ENCODE data around the gene PPP3R2.

DNA sequence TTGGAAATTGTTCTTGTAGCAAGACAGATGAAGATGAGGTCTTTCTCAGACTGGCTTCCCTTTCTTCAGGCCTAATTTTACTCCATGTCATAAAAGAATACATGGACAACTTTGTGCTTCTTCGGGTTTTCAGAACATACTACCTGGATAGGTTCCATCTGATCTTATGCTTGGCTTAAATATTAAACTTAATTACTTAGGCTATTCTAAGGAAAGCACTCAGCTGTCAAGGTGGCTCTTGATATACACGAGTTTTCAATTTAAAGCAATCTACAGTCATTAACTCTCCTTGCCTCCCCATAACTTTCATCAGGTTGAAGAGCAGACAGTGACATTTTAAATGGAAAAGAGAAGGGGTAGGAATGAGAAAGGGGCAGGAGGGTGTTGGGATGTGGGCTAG, 9.5 kb upstream of the PPP3R2 start:
- TF ChIP-seq, protein P1, sequence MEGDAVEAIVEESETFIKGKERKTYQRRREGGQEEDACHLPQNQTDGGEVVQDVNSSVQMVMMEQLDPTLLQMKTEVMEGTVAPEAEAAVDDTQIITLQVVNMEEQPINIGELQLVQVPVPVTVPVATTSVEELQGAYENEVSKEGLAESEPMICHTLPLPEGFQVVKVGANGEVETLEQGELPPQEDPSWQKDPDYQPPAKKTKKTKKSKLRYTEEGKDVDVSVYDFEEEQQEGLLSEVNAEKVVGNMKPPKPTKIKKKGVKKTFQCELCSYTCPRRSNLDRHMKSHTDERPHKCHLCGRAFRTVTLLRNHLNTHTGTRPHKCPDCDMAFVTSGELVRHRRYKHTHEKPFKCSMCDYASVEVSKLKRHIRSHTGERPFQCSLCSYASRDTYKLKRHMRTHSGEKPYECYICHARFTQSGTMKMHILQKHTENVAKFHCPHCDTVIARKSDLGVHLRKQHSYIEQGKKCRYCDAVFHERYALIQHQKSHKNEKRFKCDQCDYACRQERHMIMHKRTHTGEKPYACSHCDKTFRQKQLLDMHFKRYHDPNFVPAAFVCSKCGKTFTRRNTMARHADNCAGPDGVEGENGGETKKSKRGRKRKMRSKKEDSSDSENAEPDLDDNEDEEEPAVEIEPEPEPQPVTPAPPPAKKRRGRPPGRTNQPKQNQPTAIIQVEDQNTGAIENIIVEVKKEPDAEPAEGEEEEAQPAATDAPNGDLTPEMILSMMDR (optimal IDR thresholded peaks at IDR 0.05 in 1 of 3, IDR thresholded peaks at IDR 0.05 in 1 of 3, conservative IDR thresholded peaks at IDR 0.05 in 1 of 3; ENCODE audit: extremely low read depth in 1 of 3, insufficient read depth in 2 of 3, low read length in 3 of 3), result no peak
- TF ChIP-seq EZH2 (IDR thresholded peaks at IDR 0.05; ENCODE audit: low read length), result no peak
